HG03342 (cell line): ENCODE data around the gene MED14.
"Not testable (repeated sequence)": the region's sequence is repeated elsewhere in the genome, so short reads cannot be mapped to it uniquely, and the experiment has no call there.

Experiments used
- ATAC-seq: cut with Tn5 transposase; IDR thresholded peaks from one replicate; pipeline ENCODE4 v1.9.1; 2021; ENCODE audit warnings: mild to moderate bottlenecking, moderate library complexity; ENCODE audit not compliant: unreplicated experiment

MED14 gene

DNA sequence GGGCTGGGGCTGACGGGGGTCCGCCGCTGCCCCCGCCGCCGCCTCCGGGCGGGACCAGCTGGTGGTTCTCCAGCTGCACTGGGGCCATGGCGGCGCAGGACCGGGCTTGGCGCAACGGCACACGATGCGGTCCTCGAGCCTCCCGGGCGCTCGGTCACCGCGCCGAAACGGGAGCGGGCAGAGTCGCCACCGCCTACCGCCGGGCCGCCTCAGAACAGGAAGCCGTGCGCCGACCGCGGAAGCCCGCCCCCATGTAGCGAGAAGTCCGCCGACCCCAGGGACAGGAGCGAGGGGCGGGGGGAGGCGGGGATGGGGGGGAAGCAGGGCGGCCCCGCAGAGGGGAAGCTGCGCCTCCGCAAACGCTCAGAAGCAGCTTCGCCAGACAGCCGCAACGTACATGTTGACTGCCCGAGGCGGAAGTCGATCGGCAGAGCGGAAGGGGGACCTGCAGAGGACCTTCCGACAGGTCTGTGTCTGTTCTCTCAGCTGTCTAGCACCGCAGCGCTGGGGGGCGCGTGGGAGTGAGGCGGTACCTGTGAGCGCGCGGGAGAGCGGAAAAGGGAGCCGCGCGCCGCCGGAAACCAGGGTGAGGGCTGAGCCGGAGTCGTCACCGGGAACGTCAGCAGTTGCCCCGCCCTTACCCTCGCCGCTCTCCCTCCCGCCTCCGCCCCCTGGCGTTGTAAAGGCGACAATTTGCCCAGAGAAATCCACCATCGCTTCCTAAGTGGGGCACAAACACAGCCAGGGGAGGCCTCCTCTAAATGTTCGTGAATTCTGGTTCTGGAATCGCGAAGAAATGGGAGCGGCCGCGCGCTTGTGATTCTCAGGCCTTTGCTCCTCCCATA lies at the start of gene MED14:
MED14 (minus strand) TSS at position 218 of the 845 bp plus-strand sequence; CDS start at position 88, 130 bp downstream.
- peak; percentile 94 for ATAC-seq

DNA sequence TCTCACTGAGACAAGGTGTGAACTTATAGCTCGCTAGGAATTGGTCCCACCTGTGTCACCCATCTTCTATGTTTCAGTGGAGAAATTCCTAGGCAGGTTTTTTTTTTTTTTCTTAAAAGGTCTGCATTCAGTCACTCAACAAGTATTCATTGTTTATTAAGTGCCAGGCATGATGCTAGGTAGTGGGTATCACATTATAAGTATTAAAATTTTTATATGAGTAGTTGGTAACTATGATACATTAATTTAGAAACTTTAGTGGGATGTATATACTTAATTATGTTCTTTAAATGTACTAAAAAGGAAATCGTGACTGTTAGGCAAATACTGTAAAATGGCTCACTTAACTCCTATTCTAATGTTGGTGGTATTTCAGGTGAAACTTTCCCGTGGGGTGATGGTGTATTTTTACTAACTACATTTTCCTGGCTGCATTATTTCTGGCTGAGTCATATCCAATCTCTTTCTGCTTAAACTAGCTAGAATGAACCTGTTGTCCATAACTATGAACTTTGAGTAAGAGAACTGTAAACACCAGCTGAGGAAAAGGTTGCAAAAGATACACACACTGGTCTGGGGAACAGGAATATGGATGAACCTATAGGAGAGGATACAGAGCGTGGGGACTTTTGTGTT lies 49.3 kb upstream of the MED14 start:
- ATAC-seq = no peak

GRCh38 chrX:40782644-40783259 lies 47.4 kb upstream of the MED14 start:
- not testable (repeated sequence) for ATAC-seq

DNA sequence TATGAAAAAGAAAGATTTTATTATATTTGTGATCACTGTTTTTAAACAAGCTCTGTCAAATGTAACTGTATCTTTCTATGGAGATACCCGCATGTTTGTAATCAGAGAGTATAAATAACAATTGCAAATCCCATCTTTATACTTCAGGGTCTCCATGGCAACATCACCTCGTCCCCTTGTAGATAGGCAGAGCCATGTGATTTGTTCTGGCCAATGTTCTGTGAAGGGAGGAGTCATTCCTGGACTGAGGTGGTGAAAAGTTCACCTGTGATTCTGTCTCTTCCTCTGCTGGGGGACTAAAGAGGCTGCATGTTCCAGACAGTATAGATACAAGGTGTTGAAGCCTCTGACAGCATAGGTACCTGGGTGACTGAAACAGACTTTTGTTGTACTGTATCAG lies 45.6 kb upstream of the MED14 start:
- ATAC-seq = no peak

- no peak for ATAC-seq
These were observed 44.7 kb upstream of the MED14 start for GRCh38 chrX:40780082-40780481.

GRCh38 chrX:40778861-40779575 lies 43.7 kb upstream of the MED14 start:
- ATAC-seq = no peak

DNA sequence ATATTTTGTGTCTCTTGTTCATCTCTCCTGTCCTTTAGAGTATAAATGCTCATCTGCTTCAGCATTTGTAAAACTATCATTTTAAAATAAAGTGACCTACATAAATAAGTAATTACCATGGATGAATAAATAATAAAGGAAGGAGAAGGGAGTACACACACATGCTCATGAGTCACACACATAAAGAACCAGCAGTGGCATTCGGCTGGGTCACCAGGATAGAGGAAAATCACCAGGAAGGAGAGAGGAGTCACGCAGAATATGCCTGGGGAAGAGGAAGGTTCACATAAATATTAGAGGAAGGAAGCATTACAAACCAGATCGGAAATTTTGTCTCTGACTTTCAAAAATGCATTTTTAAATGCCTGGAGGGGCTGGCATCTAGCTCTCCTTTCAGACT lies 38.5 kb upstream of the MED14 start:
- ATAC-seq = no peak

DNA sequence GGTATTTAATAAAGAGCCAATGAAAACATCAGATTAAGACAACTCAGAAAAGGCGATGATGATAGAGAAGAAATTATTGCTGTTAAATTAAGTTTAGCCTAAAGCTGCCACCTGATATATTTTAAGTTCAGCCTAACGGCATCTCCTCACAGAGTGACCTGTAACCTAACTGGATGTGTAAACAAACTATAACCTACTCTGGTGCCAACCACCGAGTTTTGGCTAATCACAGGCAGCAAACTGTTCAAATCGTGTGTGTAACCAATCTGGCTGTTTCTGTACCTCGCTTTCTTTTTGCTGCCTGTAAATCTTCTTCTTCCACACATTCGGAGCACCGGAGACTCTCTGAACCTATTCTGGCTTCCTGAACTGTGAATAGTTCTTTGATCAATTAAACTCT lies 37.8 kb upstream of the MED14 start:
- no peak for ATAC-seq

- ATAC-seq = no peak
These were observed 36.9 kb upstream of the MED14 start for GRCh38 chrX:40772290-40772689.

DNA sequence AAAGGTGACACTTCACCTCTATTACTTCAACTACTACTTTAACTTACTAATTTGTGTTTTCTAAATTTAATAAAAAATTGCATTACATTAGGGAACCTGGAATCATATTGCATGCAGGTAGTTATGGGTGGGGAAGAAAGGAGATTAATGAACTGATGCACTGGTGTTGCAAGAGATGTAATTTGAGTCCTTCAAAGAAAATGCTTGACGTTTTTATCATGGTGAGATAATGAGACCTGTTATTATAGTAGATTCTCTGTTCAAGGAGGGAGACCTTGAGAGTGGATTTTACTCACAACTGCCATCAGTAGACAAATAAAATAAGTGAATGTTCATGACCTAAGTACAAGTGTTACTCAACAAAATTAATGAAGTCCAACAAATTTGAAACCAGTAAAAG lies 26.4 kb upstream of the MED14 start:
- ATAC-seq = no peak

GRCh38 chrX:40759374-40759773 lies 24.0 kb upstream of the MED14 start:
- no peak for ATAC-seq

DNA sequence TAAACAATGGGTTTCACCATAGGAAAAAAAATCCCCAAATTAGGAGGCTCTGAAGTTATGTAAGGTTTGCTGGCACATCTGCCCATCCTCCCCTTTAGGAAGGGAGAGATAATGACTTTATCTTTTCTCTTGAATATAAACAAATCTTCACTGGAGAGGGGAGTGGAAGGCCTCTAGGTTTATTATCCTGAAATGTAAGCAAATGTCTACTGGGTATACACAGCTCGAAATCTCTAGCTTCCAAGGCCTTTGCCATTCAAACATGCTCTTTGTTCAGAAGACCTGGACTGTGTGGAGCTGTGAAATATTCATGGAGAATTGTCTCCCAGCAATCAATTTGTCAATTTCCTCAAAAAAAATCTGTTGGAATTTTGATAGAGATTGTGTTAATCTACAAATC lies 21.7 kb upstream of the MED14 start:
- ATAC-seq = no peak

GRCh38 chrX:40755291-40756249 lies 20.2 kb upstream of the MED14 start:
- no peak for ATAC-seq

GRCh38 chrX:40749681-40750494 lies 14.5 kb upstream of the MED14 start:
- ATAC-seq = no peak

DNA sequence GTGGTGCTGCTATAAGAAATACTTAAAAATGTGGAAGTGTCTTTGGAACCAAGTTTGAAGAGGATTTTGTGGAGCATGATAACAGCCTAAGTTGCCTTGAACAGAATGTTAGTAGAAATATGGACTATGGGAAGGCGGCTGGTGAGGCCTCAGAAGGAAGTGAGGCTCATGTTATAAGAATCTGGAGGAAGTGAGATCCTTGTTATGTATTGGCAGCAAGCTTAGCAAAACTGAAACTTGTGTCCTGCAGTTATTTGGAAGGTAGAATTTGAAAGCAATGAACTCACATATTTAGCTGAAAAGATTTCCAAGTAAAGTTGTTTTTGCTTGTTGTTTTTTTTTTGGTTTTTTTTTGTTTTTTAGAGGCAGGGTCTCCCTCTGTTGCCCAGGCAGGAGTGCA lies 13.6 kb upstream of the MED14 start:
- ATAC-seq = no peak

DNA sequence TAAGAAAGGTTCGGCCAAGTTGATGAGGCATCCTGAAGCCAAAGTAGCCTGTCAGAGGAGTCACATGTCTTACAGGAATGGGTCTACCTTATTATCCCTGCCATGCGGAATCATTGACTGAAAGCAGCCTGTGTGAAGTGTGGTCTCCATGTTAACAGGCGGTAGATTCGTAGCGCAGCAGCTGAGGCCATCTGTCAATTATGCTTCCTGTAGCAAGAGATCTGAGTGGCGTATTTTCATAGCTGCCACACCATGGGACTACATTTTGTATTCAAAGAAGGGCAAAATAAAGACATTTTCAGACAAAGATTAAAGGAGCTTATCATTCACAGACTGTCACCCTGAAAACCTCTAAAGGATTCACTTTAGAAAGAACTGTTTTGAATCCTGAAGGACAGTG lies 11.2 kb upstream of the MED14 start:
- no peak for ATAC-seq

- ATAC-seq = no peak
These were observed 796 bp upstream of the MED14 start for GRCh38 chrX:40736170-40736505.

GRCh38 chrX:40734971-40735324 lies 394 bp downstream of the MED14 start:
- peak; percentile 19 for ATAC-seq

DNA sequence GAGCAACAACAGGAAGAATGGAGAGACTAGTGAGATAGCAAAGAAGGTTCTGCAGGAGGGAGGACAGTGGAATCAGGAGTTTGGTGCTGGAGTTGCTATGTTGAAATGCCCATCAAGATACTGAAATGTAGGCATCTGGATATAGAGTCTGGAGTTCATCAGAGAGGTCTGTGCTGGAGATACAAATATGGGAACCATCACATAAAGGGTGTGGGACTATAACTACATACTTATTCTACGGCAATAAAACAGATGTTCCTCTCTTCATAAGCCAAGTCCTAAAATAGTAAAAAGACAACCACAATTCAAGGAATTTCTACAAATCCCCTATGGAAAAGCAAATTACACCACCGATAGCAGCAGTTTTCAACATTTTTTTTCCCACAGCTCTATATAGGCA lies 1.6 kb downstream of the MED14 start:
- ATAC-seq = no peak

- not testable (repeated sequence) for ATAC-seq
These were observed 2.8 kb downstream of the MED14 start for GRCh38 chrX:40732499-40732898.
